K562 (cell line): ENCODE measurements around the gene RAB40B.

ENCODE experiments used
- CEBPG ChIP-seq, 3 experiments: fragments of 200-800 bp in 1 of 3; sonication (Bioruptor generic) in 1 of 3; sonication (generic) in 1 of 3; formaldehyde crosslinking in 1 of 3; IDR thresholded peaks in 2 of 3; conservative IDR thresholded peaks in 1 of 3; 2 replicates each; pipeline versions ENCODE4 v1.6.1 to v1.8.0; 2016 to 2022; ENCODE audit warnings: missing compliant biosample characterization in 2 of 3, missing genetic modification characterization in 2 of 3, mild to moderate bottlenecking in 1 of 3, missing genetic modification reagents in 1 of 3
- CHD4 ChIP-seq: fragments of 200-600 bp; sonication (generic); IDR thresholded peaks from 3 replicates; pipeline ENCODE4 v1.6.1; 2012; ENCODE audit warnings: low read depth, mild to moderate bottlenecking, mixed read lengths, low read length, inconsistent platforms; ENCODE audit not compliant: insufficient read depth, insufficient replicate concordance, poor library complexity, severe bottlenecking
- CTCF ChIP-seq, 3 experiments: IDR thresholded peaks in 2 of 3; conservative IDR thresholded peaks in 1 of 3; 2 replicates each; pipeline ENCODE4 v1.5.1; 2011 to 2012; ENCODE audit warnings: low read length in 3 of 3, mild to moderate bottlenecking in 3 of 3, control low read depth in 2 of 3, improper control_type of control experiment in 1 of 3, inconsistent platforms in 1 of 3, low read depth in 1 of 3, mixed read lengths in 1 of 3, moderate library complexity in 1 of 3; ENCODE audit not compliant: insufficient read depth in 2 of 3
- FOXA1 ChIP-seq: fragments of 450-650 bp; IDR thresholded peaks from 2 replicates; pipeline ENCODE4 v1.6.1; 2016; ENCODE audit warnings: mild to moderate bottlenecking, borderline replicate concordance
- MEF2D ChIP-seq: conservative IDR thresholded peaks from 2 replicates; pipeline ENCODE4 v1.6.1; 2016; ENCODE audit warnings: low read depth, missing genetic modification characterization, missing compliant biosample characterization
- PTBP1 ChIP-seq: fragments of 200-400 bp; formaldehyde crosslinking; IDR thresholded peaks from 2 replicates; pipeline ENCODE4 v1.6.1; 2017; ENCODE audit warnings: low read depth, low read length
- SETDB1 ChIP-seq: IDR thresholded peaks from one replicate; pipeline ENCODE4 v1.6.1; 2012; ENCODE audit warnings: low read length, control low read depth, inconsistent platforms
- TSHZ1 ChIP-seq: fragments of 250-450 bp; sonication (Bioruptor Pico); IDR thresholded peaks from 2 replicates; pipeline ENCODE4 v1.4.0; 2020; ENCODE audit warnings: mild to moderate bottlenecking, moderate library complexity
- ZKSCAN1 ChIP-seq: fragments of 150-350 bp; IDR thresholded peaks from 2 replicates; pipeline ENCODE4 v1.6.1; 2016; ENCODE audit warnings: low read depth, low read length
- ZNF79 ChIP-seq: fragments of 250-450 bp; sonication (Bioruptor Pico); IDR thresholded peaks from 2 replicates; pipeline ENCODE4 v1.4.0; 2020; ENCODE audit warnings: low read depth, mild to moderate bottlenecking, moderate library complexity
- ZZZ3 ChIP-seq: fragments of 450-650 bp; IDR thresholded peaks from 2 replicates; pipeline ENCODE4 v1.6.1; 2016; ENCODE audit warnings: antibody characterized with exemption, mild to moderate bottlenecking, moderate library complexity

- TF ChIP-seq ZNF79, result no peak
- TF ChIP-seq FOXA1, result no peak
- TF ChIP-seq CTCF (IDR thresholded peaks at IDR 0.05 in 2 of 3, conservative IDR thresholded peaks at IDR 0.05 in 1 of 3; ENCODE audit: insufficient read depth in 2 of 3, low read depth in 1 of 3, low read length in 3 of 3), result no peak
- no peak for TF ChIP-seq CEBPG (CRISPR knock-in tag; IDR thresholded peaks at IDR 0.05)
- no peak for TF ChIP-seq CEBPG (tag; conservative IDR thresholded peaks at IDR 0.05 in 1 of 2, IDR thresholded peaks at IDR 0.05 in 1 of 2)
- no peak for TF ChIP-seq MEF2D
- TF ChIP-seq CHD4, result no peak
- TF ChIP-seq SETDB1, result no peak
- TF ChIP-seq PTBP1, result no peak
- TF ChIP-seq ZKSCAN1, result no peak
- no peak for TF ChIP-seq TSHZ1
- no peak for TF ChIP-seq ZZZ3
These were observed 1.1 kb upstream of the RAB40B start for GRCh38 chr17:82699551-82699950.
